HCT116 (cell line): Measurements from ENCODE around the gene CHST15. TPM values are rescaled to one million over a fixed set of nuclear protein-coding genes. Genes with fewer than 3 reads are reported as not detected.

Experiments
- ATAC-seq: fragments of 200-7000 bp; cut with Tn5 transposase; 2 replicates; pipeline ENCODE4 v1.9.1; 2020; ENCODE audit warnings: mild to moderate bottlenecking, moderate library complexity
- BruUV-seq: library from RNA; stranded (reverse); fragments of 400-500 nt; replicated peaks from 2 replicates; lab custom pipeline; 2021; lab: Mats Ljungman, UMichigan
- CTCF ChIA-PET: fragments of 300-600 bp; sonication (Branson Sonifier 250); formaldehyde crosslinking; loops from one replicate; lab custom pipeline; 2021; ENCODE audit warnings: antibody characterized with exemption; lab: Charles Lee
- POLR2A ChIA-PET: fragments of 300-600, 350-600 bp; sonication (Branson Sonifier 250); formaldehyde crosslinking; loops from one replicate; lab custom pipeline; 2021; ENCODE audit warnings: antibody characterized with exemption; lab: Charles Lee
- RAD21 ChIA-PET, 2 experiments: fragments of 300-600 bp; sonication (Branson Sonifier 250); formaldehyde crosslinking; loops; one replicate each; lab custom pipeline; 2023; ENCODE audit warnings: low total read pairs in 2 of 2; ENCODE audit not compliant: uncharacterized antibody in 2 of 2, unreplicated experiment in 2 of 2, low non-redundant PET in 1 of 2; lab: Charles Lee
- DNase-seq: peaks from one replicate; pipeline ENCODE4 v3.0.0-alpha.2; 2010; ENCODE audit warnings: low read depth, low spot score
- H2AFZ ChIP-seq: fragments of 200-600 bp; shearing (Covaris generic), sonication (generic); 2 replicates; pipeline ENCODE4 v1.6.1; 2017; ENCODE audit warnings: low read depth, mixed run types, mixed read lengths, antibody characterized with exemption, low read length; ENCODE audit not compliant: poor library complexity, severe bottlenecking
- H3K27ac ChIP-seq: 2 replicates; pipeline ENCODE4 v1.5.1; 2012; ENCODE audit warnings: low read depth, low read length
- H3K27me3 ChIP-seq: fragments of 200-600 bp; sonication (generic); 2 replicates; pipeline ENCODE4 v1.6.1; 2016; ENCODE audit warnings: mixed run types, low read length, mixed read lengths; ENCODE audit not compliant: insufficient read depth
- H3K36me3 ChIP-seq, 2 experiments: fragments of 200-500 bp in 1 of 2; fragments of 200-600 bp in 1 of 2; sonication (Bioruptor generic) in 1 of 2; sonication (generic) in 1 of 2; 2 replicates each; pipeline versions ENCODE4 v1.5.1 to v1.6.1; 2014 to 2016; ENCODE audit warnings: low read length in 2 of 2, inconsistent platforms in 1 of 2, mixed read lengths in 1 of 2, mixed run types in 1 of 2; ENCODE audit not compliant: insufficient read depth in 2 of 2, control insufficient read depth in 1 of 2
- H3K4me1 ChIP-seq, 2 experiments: fragments of 200-600 bp in 1 of 2; sonication (generic) in 1 of 2; 2 replicates each; pipeline versions ENCODE4 v1.5.1 to v1.6.1; 2012 to 2017; ENCODE audit warnings: low read length in 2 of 2, inconsistent platforms in 1 of 2, mild to moderate bottlenecking in 1 of 2, mixed read lengths in 1 of 2, mixed run types in 1 of 2, moderate library complexity in 1 of 2; ENCODE audit not compliant: insufficient read depth in 2 of 2, control insufficient read depth in 1 of 2
- H3K4me2 ChIP-seq: fragments of 200-600 bp; sonication (generic); 2 replicates; pipeline ENCODE4 v1.6.1; 2017; ENCODE audit warnings: mixed run types, low read length, mixed read lengths
- H3K4me3 ChIP-seq, 2 experiments: fragments of 200-600 bp in 1 of 2; sonication (generic) in 1 of 2; replicated peaks in 1 of 2; 2 replicates each; pipeline ENCODE4 v1.5.1; 2011 to 2016; ENCODE audit warnings: low read length in 2 of 2, control low read depth in 1 of 2, low read depth in 1 of 2, mild to moderate bottlenecking in 1 of 2, mixed read lengths in 1 of 2, mixed run types in 1 of 2
- H3K79me2 ChIP-seq: fragments of 200-600 bp; sonication (generic); 2 replicates; pipeline ENCODE4 v1.6.1; 2017; ENCODE audit warnings: mild to moderate bottlenecking, mixed run types, low read length, moderate library complexity, mixed read lengths; ENCODE audit not compliant: insufficient read depth
- H3K9ac ChIP-seq: fragments of 200-600 bp; sonication (generic); 2 replicates; pipeline ENCODE4 v1.6.1; 2016; ENCODE audit warnings: low read length, mixed read lengths
- H3K9me2 ChIP-seq: fragments of 200-600 bp; sonication (generic), shearing (Covaris generic); 2 replicates; pipeline ENCODE4 v1.6.1; 2017; ENCODE audit warnings: mixed run types, mild to moderate bottlenecking, moderate library complexity; ENCODE audit not compliant: insufficient read depth
- H3K9me3 ChIP-seq, 2 experiments: fragments of 200-500 bp in 1 of 2; fragments of 200-600 bp in 1 of 2; sonication (Bioruptor generic) in 1 of 2; sonication (generic) in 1 of 2; 2 replicates each; pipeline ENCODE4 v1.6.1; 2014 to 2017; ENCODE audit warnings: low read length in 2 of 2, mixed read lengths in 2 of 2, inconsistent platforms in 1 of 2, low read depth in 1 of 2, mild to moderate bottlenecking in 1 of 2, mixed run types in 1 of 2, moderate library complexity in 1 of 2; ENCODE audit not compliant: control insufficient read depth in 1 of 2, insufficient read depth in 1 of 2
- H4K20me1 ChIP-seq: fragments of 200-600 bp; sonication (generic), shearing (Covaris generic); 2 replicates; pipeline ENCODE4 v1.6.1; 2017; ENCODE audit warnings: mixed run types, mild to moderate bottlenecking, moderate library complexity; ENCODE audit not compliant: insufficient read depth
- ATF3 ChIP-seq: IDR thresholded peaks from 2 replicates; pipeline ENCODE4 v1.6.1; 2012
- CEBPB ChIP-seq: IDR thresholded peaks from 2 replicates; pipeline ENCODE4 v1.6.1; 2012; ENCODE audit warnings: low read depth
- MAX ChIP-seq: IDR thresholded peaks from 2 replicates; pipeline ENCODE4 v1.6.1; 2012
- SP1 ChIP-seq: IDR thresholded peaks from 2 replicates; pipeline ENCODE4 v1.6.1; 2012; ENCODE audit warnings: low read depth
- ZBTB33 ChIP-seq: IDR thresholded peaks from 2 replicates; pipeline ENCODE4 v1.6.1; 2011; ENCODE audit warnings: mild to moderate bottlenecking, low read length, moderate library complexity; ENCODE audit not compliant: insufficient replicate concordance; ENCODE audit errors: extremely low read depth
- ZFX ChIP-seq: fragments of 450-650 bp; IDR thresholded peaks from 2 replicates; pipeline ENCODE4 v1.6.1; 2017
- intact Hi-C: fragments of 100-400 bp; cut with micrococcal nuclease; formaldehyde crosslinking; loops from 2 replicates; pipeline ENCODE4 v1.10.0; 2022
- total RNA-seq: library from RNA; stranded (reverse); gene quantifications from one replicate; pipeline ENCODE4 v1.2.1, GENCODE V29; 2021; ENCODE audit not compliant: unreplicated experiment

The CHST15 gene
- total RNA-seq, 1 experiment from 2014 or later, result 47.2 TPM

- BruUV-seq, result no TSS peak
- no peaks in the 10 kb centered on the region for H4K20me1 ChIP-seq
- no peak for ATAC-seq
- intact Hi-C loops, result no loop called here
- H3K4me1 ChIP-seq, result peaks cover 0 to 9% of the 10 kb centered on the region in 2 experiments; a peak in 1 of 4 replicates
- H3K9me2 ChIP-seq, result no peaks in the 10 kb centered on the region
- ChIA-PET RAD21 (no interaction called here), CTCF (no interaction called here), POLR2A (no interaction called here)
- peaks cover 11% of the 10 kb centered on the region in 2 experiments for H3K36me3 ChIP-seq
- DNase-seq, result no peak
- H3K4me3 ChIP-seq, result no peak overlapping the region
- no peaks in the 10 kb centered on the region for H3K79me2 ChIP-seq
- H3K9me3 ChIP-seq, result no peaks in the 10 kb centered on the region
- H3K27me3 ChIP-seq, result no peaks in the 10 kb centered on the region
- no peak overlapping the region for H3K4me2 ChIP-seq
- H2AFZ ChIP-seq, result no peak overlapping the region
- no peak overlapping the region for H3K27ac ChIP-seq
- no peak overlapping the region for H3K9ac ChIP-seq
- no peak for TF ChIP-seq MAX
- TF ChIP-seq SP1, result no peak
- TF ChIP-seq ATF3, result no peak
- TF ChIP-seq ZBTB33, result no peak
- no peak for TF ChIP-seq ZFX
- TF ChIP-seq CEBPB, result no peak
- TF ChIP-seq, all 23 proteins: peak for 0
These were observed 59.5 kb downstream of the CHST15 start for GRCh38 chr10:124033887-124034218.
